GM20000 (cell line): ENCODE data around the gene CLSTN2.

Experiments
- DNase-seq: peaks from one replicate; pipeline ENCODE4 v3.0.0; 2012; ENCODE audit warnings: low spot score
- CTCF ChIP-seq: IDR thresholded peaks from 2 replicates; pipeline ENCODE4 v1.5.1; 2012; ENCODE audit warnings: mild to moderate bottlenecking, control low read depth; ENCODE audit errors: extremely low read depth, missing control alignments

CLSTN2 gene

GRCh38 chr3:140207541-140207940, 272.6 kb downstream of the CLSTN2 start:
- no peak for DNase-seq

GRCh38 chr3:140216249-140216648, 281.3 kb downstream of the CLSTN2 start:
- TF ChIP-seq CTCF: peak; percentile 10
- peak; percentile 25 for DNase-seq

More at GRCh38 chr3:140207541-140207940, 272.6 kb downstream of the CLSTN2 start:
- no peak for TF ChIP-seq CTCF

- DNase-seq: no peak
- TF ChIP-seq CTCF: no peak
Observed at GRCh38 chr3:140219291-140219690, 284.3 kb downstream of the CLSTN2 start.

- peak; percentile 4 for TF ChIP-seq CTCF
- peak; percentile 22 for DNase-seq
Observed at GRCh38 chr3:140219923-140220452, 285.0 kb downstream of the CLSTN2 start.

- DNase-seq: no peak
- TF ChIP-seq CTCF: no peak
Observed at GRCh38 chr3:140223197-140223596, 288.2 kb downstream of the CLSTN2 start.

GRCh38 chr3:140223631-140224030, 288.6 kb downstream of the CLSTN2 start:
- no peak for TF ChIP-seq CTCF
- no peak for DNase-seq

GRCh38 chr3:140224307-140224706, 289.3 kb downstream of the CLSTN2 start:
- no peak for TF ChIP-seq CTCF
- no peak for DNase-seq
